Ramos (cell line): ENCODE data around the gene SOHLH1.
"Not testable (repeated sequence)": the region's sequence is repeated elsewhere in the genome, so short reads cannot be mapped to it uniquely, and the experiment has no call there.

Experiments
- in situ Hi-C: fragments of 300-500 bp; cut with MboI; formaldehyde crosslinking; loops from one replicate; pipeline ENCODE4 v1.14.3; 2022; ENCODE audit warnings: low sequenced_read_pairs; ENCODE audit not compliant: unreplicated experiment

SOHLH1 gene

DNA sequence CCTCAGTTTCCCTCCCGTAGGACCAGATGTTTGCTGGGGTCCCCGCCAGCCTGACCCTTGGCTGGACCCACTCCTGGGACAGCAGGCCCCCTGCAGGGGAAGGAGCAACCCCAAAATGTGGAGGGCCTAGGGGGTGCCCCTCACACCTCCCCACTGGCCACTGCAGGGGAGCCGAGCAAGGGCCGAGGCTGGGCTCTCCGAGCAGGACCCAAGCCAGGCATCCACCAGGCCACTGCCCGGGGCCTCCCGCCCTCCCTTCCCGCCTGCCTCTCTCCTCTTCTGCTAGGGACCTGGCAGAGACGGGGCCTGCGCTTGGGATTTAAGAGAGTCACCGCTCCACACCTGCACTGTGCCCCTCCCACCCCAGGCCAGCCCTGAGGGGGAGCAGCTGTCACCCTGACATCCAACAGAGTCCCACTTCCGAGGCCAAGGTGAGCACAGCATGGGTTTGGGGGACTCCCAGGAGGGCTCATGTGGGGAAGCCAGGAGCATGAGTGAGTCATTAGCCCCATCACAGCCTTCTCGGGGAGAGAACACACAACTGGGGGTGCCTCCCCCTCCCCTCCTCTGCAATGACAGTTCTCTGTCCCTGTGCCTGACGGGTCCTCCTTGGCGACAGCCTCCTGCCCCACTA lies 15.8 kb downstream of the SOHLH1 start:
- in situ Hi-C loops: no loop called here

GRCh38 chr9:135681161-135681560 lies 18.1 kb downstream of the SOHLH1 start:
- in situ Hi-C loops: no loop called here

- in situ Hi-C loops: no loop called here
These were observed 19.2 kb downstream of the SOHLH1 start for GRCh38 chr9:135680056-135680455.

DNA sequence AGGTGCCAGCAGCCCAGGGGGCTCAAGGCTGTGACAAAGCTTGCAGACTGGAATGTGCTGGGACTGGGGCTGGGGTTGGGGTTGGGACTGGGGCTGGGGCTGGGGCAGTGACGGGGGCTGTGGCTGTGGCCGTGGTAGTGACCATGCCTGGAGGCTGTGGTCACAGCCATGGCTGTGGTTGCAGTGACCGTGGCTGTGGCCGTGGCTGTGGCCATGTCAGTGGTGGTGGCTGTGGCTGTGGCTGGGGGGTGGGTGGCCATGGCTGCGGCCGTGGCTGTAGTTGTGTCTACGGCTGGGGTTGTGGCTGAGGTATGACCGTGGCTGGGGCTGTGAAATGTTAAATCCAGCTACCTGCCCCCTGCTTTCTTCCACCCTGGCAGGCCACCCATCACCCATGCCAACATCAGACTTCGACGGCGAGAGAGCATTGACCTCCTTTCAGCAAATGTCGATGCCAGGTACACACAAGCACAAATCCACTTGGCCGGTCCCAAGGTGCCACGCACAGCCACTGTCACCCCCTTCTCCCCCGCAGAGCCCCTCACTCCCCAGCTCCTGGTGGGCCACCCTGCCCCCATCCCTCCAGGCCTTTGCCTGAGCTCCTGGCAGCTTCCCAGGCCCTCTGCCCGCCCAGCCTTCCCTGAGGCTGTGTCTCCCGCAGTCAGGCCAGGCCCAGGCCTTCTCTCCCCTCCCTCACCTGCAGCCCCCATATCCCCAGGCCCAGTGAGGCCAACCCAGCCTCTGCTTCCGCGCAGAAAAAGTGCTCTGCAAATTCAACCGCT lies 20.9 kb downstream of the SOHLH1 start:
- in situ Hi-C loops: no loop called here

- in situ Hi-C loops: no loop called here
These were observed 21.6 kb downstream of the SOHLH1 start for GRCh38 chr9:135677641-135678168.

DNA sequence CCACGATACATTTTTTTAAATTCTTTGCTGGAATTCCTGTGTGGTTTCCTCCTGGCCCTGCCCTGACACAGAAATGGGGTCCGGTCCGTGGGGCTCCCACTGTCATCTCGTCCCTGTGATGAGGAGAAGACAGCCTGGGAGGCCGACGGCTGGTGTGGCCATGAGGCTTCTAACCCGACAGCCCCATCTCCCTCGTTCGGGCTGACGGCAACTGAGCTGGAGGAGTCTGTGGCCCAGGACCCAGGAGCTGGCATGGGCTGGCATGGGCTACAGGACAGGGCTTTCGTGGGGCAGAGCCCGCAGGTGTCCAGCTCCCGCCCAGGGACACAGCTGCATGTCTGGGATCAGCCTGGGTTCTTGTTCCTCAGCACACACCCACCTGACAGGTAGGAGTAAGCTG lies 22.4 kb downstream of the SOHLH1 start:
- in situ Hi-C loops: no loop called here

GRCh38 chr9:135674977-135675376 lies 24.3 kb downstream of the SOHLH1 start:
- in situ Hi-C loops: no loop called here

DNA sequence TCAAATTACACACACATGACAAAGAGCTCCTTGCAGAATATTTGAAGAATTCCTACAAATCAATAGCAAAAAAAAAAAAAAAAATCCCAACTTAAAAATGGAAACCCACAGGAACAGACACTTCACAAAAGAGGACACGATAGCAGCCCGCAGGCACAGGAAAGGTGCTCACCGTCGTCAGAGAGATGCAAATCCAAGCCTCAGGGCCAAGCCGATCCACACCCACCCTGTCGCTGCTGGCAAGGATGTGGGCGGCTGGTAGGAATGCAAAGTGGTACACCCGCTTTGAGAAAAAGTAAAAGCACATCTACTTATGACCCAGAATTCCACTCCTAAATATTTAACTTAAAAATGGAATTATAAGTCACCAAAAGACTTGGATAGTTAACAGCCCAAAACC lies 25.3 kb downstream of the SOHLH1 start:
- in situ Hi-C loops: no loop called here

DNA sequence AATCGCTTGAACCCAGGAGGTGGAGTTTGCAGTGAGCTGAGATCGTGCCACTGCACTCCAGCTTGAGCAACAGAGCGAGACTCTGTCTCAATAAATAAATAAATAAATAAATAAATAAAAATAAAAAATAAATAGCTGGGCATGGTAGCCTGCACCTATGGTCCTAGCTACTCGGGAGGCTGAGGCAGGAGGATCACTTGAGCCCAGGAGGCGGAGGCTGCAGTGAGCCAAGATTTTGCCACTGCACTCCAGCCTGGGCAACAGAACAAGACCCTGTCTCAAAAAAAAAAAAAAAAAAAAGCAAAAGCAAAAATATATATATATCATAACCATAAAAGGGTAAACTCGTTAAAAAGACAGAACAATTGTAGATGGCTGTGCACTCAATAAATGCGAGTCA lies 26.5 kb downstream of the SOHLH1 start:
- in situ Hi-C loops: not testable (repeated sequence)

GRCh38 chr9:135671591-135672041 lies 27.7 kb downstream of the SOHLH1 start:
- in situ Hi-C loops: no loop called here

DNA sequence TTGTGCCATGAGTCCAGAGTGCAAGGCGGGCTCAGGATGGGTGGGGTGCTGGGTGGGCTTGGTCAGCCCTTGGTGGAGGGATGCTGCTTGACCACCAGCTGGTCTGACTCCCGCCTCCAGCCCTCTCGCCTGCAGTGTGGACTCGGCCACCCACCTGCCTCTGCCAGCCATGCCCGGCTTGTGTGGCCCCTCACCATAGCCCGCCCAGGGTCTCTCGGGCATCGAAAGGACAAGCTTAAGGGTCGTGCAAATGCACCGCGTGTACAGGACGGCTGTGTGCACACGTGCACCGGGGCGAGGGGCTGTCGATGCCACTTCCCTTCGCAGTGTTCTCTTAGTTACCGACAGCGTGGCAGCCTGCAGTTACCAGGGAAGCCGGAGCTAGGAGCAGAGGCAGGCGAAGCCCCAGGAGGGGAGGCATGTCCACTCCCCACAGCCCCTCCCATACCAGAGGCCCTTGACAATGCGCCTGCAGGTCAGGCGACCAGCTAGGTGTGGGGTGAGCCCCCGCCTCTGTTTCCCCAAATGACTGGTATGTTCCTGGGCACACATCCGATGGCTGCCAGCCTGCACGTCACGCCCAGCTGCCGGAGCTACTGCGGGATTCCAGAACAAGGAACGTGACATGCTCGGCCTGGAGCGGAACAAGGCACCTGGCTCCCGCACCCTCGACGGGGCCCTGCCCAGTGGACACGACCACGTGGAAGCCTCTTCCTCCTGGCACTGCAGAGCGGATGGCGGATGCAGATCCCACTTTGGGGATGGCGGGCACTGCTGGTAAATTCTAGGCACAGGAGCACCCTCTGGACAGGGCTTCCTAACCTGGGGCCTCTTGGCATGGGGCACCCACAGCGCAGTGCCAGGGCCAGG lies 28.3 kb downstream of the SOHLH1 start:
- in situ Hi-C loops: no loop called here

DNA sequence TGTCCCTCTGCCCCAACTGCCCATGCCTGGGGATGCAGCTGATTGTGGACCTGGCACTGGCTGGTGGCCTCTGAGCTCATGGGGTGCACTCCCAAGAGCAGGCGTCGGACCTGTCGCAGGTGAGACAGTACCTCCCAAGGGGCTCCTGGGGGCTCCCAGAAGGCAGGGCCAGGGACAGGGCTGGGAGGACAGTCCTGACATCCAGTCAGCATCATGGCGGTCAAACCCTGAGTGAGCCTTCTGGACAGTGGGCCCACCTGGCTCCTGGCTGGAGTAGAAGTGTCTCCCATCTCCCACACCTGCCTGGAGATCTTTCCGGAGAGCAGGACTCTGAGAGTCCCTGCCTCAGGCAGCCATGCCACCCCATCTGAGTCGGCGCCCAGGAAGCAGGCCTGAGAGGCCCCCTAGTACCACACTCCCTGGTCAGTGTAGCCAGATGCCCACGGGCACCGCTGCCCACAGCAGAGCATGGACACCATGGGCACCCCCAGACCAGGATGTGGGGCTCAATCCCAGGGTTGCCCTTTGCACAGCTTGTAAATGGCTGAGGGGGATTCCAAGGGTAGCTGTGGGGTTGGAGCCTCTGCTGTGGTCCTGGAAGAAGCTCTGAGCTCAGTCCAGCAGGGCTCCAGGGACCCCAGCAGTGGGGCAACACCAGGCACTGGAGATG lies 29.5 kb downstream of the SOHLH1 start:
- in situ Hi-C loops: no loop called here

- in situ Hi-C loops: not testable (repeated sequence)
These were observed 30.3 kb downstream of the SOHLH1 start for GRCh38 chr9:135669018-135669417.

DNA sequence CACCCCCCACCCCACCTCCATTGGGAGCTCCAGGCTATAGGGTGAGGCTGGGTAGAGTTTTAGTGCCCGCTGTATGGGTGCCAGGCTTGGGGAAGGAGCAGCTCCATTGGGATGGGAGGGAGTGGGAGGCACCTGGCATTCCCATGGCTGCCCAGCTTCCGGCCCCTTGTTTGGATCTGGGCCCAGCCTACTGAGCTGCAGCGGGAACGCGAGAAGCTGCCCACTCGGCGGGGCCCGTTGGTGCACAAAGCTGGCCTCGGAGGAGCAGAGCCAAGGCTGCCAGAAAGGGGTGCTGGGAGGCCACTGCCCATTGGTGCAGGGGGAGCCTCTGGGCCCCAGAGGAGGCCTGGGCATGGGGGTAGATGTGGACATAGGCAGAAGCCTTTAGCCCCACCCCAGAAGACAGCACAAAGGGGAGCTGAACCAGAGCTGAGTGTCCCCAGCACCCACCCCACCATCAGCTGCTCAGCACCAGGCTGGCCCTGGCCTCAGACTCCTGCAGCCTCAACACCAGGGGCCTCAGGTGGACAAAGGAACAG lies 31.7 kb downstream of the SOHLH1 start:
- in situ Hi-C loops: no loop called here

GRCh38 chr9:135666534-135667462 lies 32.5 kb downstream of the SOHLH1 start:
- in situ Hi-C loops: no loop called here

- in situ Hi-C loops: no loop called here
These were observed 33.5 kb downstream of the SOHLH1 start for GRCh38 chr9:135665795-135666189.

DNA sequence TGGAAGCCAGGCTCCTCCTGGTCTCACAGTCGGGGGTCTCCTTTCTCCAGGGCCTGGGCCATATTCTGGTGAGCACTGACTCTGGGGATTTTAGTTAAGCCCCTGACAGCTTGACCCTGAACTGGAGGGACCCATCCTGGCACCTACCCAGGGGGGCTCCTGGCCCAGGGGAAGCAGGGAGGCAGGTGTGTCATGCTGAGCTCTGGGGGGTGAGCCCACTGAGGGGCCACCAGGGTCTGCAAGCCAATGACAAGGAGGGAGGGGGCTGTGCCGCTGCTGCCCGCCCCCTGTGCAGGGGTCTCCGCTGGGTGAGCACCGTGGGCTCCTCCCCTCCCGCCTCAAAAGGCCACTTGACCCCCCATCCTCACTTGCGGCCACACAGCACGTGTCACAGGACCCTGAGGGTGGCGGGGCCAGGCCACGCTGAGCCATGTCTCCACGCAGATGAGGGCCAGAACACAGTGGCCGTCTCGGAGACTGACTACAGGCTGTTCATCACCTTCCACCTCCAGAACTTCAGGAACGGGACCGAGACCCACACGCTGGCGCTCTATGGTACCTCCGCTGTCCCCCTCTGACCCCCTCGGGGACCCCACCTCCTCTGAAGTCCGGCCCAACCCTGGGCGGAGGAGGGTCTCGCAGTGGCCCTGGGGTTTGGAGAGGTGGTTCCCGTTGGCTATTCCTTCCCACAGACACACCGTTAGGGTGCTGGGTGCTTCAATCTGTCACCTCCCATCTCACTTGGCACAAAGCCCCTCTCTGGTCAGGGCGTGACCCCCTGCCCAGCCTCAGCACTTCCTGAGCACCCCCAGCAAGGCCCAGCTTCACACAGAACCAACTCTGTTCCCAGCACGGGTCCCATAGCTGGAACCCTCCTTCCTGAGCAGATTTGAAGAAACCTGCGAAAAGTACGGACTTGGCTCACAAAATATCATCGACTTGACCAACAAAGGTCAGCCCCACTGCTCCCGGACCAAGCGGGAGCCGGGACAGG lies 34.2 kb downstream of the SOHLH1 start:
- in situ Hi-C loops: no loop called here

- in situ Hi-C loops: no loop called here
These were observed 35.0 kb downstream of the SOHLH1 start for GRCh38 chr9:135664266-135664665.
